HUES48 (cell line): ENCODE data around the gene RBM42.

Experiments
- H3K27ac ChIP-seq: one replicate; pipeline ENCODE4 v1.7.0; 2013; ENCODE audit warnings: low read depth, low read length, inconsistent platforms
- H3K27me3 ChIP-seq: 2 replicates; pipeline ENCODE4 v1.6.1; 2013; ENCODE audit warnings: mild to moderate bottlenecking, low read length; ENCODE audit not compliant: control insufficient read depth, insufficient read depth
- H3K36me3 ChIP-seq: 2 replicates; pipeline ENCODE4 v1.6.1; 2013; ENCODE audit warnings: low read length; ENCODE audit not compliant: control insufficient read depth, insufficient read depth
- H3K4me1 ChIP-seq: 2 replicates; pipeline ENCODE4 v1.6.1; 2013; ENCODE audit warnings: mild to moderate bottlenecking, low read length; ENCODE audit not compliant: control insufficient read depth, insufficient read depth
- H3K4me3 ChIP-seq: 2 replicates; pipeline ENCODE4 v1.5.1; 2013; ENCODE audit warnings: mild to moderate bottlenecking, low read depth, low read length
- H3K9ac ChIP-seq: 2 replicates; pipeline ENCODE4 v1.6.1; 2013; ENCODE audit warnings: mild to moderate bottlenecking, low read depth, low read length, moderate library complexity
- H3K9me3 ChIP-seq: 2 replicates; pipeline ENCODE4 v1.6.1; 2013; ENCODE audit warnings: low read length; ENCODE audit not compliant: control insufficient read depth, insufficient read depth

RBM42 gene

GRCh38 chr19:35621708-35622107 is 7.1 kb upstream of the RBM42 start:
- Histone ChIP-seq H3K27me3 (no peaks in the 10 kb centered on the region), H3K9me3 (no peaks in the 10 kb centered on the region), H3K27ac (no peak overlapping the region), H3K9ac (no peak overlapping the region), H3K4me3 (no peak overlapping the region), H3K4me1 (no peaks in the 10 kb centered on the region), H3K36me3 (peaks cover 36% of the 10 kb centered on the region)

- peaks cover 26% of the 10 kb centered on the region for H3K36me3 ChIP-seq
- H3K9ac ChIP-seq = no peak overlapping the region
- H3K27me3 ChIP-seq = no peaks in the 10 kb centered on the region
- no peaks in the 10 kb centered on the region for H3K4me1 ChIP-seq
- H3K4me3 ChIP-seq = no peak overlapping the region
- no peaks in the 10 kb centered on the region for H3K9me3 ChIP-seq
- no peak overlapping the region for H3K27ac ChIP-seq
Measured at GRCh38 chr19:35622750-35623149, 6.1 kb upstream of the RBM42 start.

GRCh38 chr19:35623327-35624010 is 5.4 kb upstream of the RBM42 start:
- H3K4me1 ChIP-seq = no peaks in the 10 kb centered on the region
- H3K9ac ChIP-seq = no peak overlapping the region
- no peak overlapping the region for H3K4me3 ChIP-seq
- H3K27me3 ChIP-seq = no peaks in the 10 kb centered on the region
- no peak overlapping the region for H3K27ac ChIP-seq
- H3K9me3 ChIP-seq = no peaks in the 10 kb centered on the region
- H3K36me3 ChIP-seq = peaks cover 21% of the 10 kb centered on the region

DNA sequence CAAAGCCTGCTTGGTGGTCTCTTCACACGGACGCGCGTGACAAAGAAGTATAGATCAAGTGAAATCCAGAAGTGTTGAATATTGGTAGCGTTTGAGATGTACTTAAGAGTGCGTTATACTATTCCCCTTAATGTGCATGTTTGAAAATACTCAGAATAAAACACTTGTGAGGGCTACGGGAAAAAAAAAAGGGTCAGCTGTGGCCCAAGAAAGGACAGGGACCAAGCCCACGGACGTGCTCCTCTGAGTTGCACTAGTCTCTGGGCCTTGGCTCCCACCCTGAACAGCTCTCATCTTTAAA is 622 bp upstream of the RBM42 start:
- no peaks in the 10 kb centered on the region for H3K9me3 ChIP-seq
- H3K27me3 ChIP-seq = no peaks in the 10 kb centered on the region
- peak overlapping the region; percentile 81 for H3K27ac ChIP-seq

DNA sequence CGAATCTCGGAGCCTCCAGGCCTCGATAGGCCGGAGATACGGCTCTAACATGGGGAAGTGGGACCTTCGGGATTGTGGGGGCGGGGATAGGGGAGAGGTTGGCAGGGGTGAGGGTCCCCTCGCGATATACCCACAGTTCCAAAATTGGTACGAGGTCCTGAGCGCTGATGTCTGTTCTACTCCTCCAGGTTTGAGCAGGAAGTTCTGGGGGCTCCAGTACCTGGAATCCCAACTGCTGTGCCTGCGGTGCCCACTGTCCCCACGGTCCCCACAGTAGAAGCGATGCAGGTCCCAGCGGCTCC is 447 bp downstream of the RBM42 start:
- peak overlapping the region; percentile 65 for H3K27ac ChIP-seq
- no peaks in the 10 kb centered on the region for H3K4me1 ChIP-seq

More for the DNA sequence above, 622 bp upstream of the RBM42 start:
- Histone ChIP-seq H3K9ac (peak overlapping the region; percentile 27; the same call in 1 of the 2 replicates), H3K4me1 (no peaks in the 10 kb centered on the region), H3K4me3 (peak overlapping the region; percentile 89), H3K36me3 (peaks cover 28% of the 10 kb centered on the region)

DNA sequence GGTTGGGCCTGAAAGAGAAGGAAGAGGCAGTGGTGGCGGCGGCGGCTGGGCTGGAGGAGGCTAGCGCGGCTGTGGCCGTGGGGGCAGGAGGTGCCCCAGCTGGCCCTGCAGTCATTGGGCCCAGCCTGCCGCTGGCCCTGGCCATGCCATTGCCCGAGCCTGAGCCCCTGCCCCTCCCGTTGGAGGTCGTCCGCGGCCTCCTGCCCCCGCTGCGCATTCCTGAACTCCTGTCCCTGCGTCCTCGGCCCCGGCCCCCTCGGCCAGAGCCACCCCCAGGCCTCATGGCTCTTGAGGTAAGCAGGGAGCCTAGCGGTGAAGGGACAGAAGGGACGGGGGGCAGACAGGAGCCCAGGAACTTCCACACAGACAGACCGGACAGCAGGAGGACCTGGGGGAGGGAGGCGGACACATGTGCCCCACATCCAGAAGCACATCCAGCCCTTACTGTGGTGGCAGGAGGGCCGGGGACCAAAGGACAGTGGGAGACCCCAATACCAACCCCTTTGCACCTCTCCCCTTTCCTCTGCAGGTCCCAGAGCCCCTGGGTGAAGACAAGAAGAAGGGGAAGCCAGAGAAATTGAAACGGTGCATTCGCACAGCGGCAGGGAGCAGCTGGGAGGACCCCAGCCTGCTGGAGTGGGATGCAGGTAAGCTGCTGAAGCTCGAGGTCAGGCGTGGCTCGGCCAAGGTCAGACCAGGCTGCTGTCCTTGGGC is 5.0 kb downstream of the RBM42 start:
- Histone ChIP-seq H3K36me3 (peaks cover 70% of the 10 kb centered on the region), H3K27me3 (no peaks in the 10 kb centered on the region), H3K4me3 (no peak overlapping the region), H3K9ac (no peak overlapping the region), H3K4me1 (peaks cover 1% of the 10 kb centered on the region; the same call in 1 of the 2 replicates), H3K9me3 (no peaks in the 10 kb centered on the region), H3K27ac (no peak overlapping the region)

More for the DNA sequence above, 447 bp downstream of the RBM42 start:
- Histone ChIP-seq H3K27me3 (no peaks in the 10 kb centered on the region), H3K9me3 (no peaks in the 10 kb centered on the region), H3K36me3 (peaks cover 39% of the 10 kb centered on the region), H3K9ac (peak overlapping the region; percentile 62), H3K4me3 (peak overlapping the region; percentile 89)

GRCh38 chr19:35636651-35637050 is 7.8 kb downstream of the RBM42 start:
- peaks cover 58% of the 10 kb centered on the region for H3K36me3 ChIP-seq
- no peaks in the 10 kb centered on the region for H3K9me3 ChIP-seq
- H3K4me1 ChIP-seq = peaks cover 12% of the 10 kb centered on the region
- no peaks in the 10 kb centered on the region for H3K27me3 ChIP-seq
- no peak overlapping the region for H3K4me3 ChIP-seq
- H3K9ac ChIP-seq = no peak overlapping the region
- H3K27ac ChIP-seq = no peak overlapping the region

GRCh38 chr19:35637165-35637564 is 8.3 kb downstream of the RBM42 start:
- no peaks in the 10 kb centered on the region; the same call in 1 of the 2 replicates for H3K27me3 ChIP-seq
- H3K36me3 ChIP-seq = peaks cover 53% of the 10 kb centered on the region
- no peak overlapping the region for H3K9ac ChIP-seq
- peaks cover 12% of the 10 kb centered on the region for H3K4me1 ChIP-seq
- H3K9me3 ChIP-seq = no peaks in the 10 kb centered on the region
- H3K4me3 ChIP-seq = no peak overlapping the region
- H3K27ac ChIP-seq = no peak overlapping the region

- Histone ChIP-seq H3K4me3 (0 out of 2 replicates have a peak overlapping the region, but pooled peaks have one; percentile 14), H3K9ac (no peak overlapping the region), H3K27ac (peak overlapping the region; percentile 11), H3K4me1 (peaks cover 12% of the 10 kb centered on the region), H3K36me3 (peaks cover 32% of the 10 kb centered on the region), H3K9me3 (no peaks in the 10 kb centered on the region), H3K27me3 (no peaks in the 10 kb centered on the region; the same call in 1 of the 2 replicates)
Measured at GRCh38 chr19:35639321-35639639, 10.4 kb downstream of the RBM42 start.

- peaks cover 12% of the 10 kb centered on the region for H3K4me1 ChIP-seq
Measured at GRCh38 chr19:35639863-35640262, 11.0 kb downstream of the RBM42 start.

DNA sequence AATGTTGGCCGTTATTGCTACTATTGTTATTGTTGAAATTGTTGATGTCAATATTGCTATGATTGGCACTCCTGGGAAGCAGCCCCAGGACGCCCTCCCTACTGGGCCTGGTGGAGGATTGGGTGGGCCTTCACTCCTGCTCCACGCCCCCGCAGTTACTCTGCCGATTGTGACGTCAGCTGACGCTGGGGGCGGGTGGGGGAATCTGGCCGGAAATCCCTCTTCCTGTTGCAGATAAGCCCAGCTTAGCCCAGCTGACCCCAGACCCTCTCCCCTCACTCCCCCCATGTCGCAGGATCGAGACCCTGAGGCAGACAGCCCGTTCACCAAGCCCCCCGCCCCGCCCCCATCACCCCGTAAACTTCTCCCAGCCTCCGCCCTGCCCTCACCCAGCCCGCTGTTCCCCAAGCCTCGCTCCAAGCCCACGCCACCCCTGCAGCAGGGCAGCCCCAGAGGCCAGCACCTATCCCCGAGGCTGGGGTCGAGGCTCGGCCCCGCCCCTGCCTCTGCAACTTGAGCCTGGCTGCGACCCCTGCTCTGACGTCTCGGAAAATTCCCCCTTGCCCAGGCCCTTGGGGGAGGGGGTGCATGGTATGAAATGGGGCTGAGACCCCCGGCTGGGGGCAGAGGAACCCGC is 12.8 kb downstream of the RBM42 start, which contains the start of gene ETV2:
TSS of gene ETV2 (plus strand) at position 231 of the 637 bp plus-strand sequence. CDS start 716 bp downstream, outside the sequence.
- H3K27ac ChIP-seq = peak within 1 kb of the TSS; percentile 20
- H3K27me3 ChIP-seq = peaks cover 6% of the 10 kb centered on the region
- H3K36me3 ChIP-seq = peaks cover 17% of the 10 kb centered on the region
- H3K4me1 ChIP-seq = peaks cover 19% of the 10 kb centered on the region
- no peaks in the 10 kb centered on the region for H3K9me3 ChIP-seq
- H3K4me3 ChIP-seq = peak within 1 kb of the TSS; percentile 10; the same call in 1 of the 2 replicates
- H3K9ac ChIP-seq = no peak within 1 kb of the TSS

More at GRCh38 chr19:35639863-35640262, 11.0 kb downstream of the RBM42 start:
- peaks cover 27% of the 10 kb centered on the region for H3K36me3 ChIP-seq
- H3K9ac ChIP-seq = no peak overlapping the region
- no peak overlapping the region for H3K27ac ChIP-seq
- no peak overlapping the region for H3K4me3 ChIP-seq
- H3K9me3 ChIP-seq = no peaks in the 10 kb centered on the region
- no peaks in the 10 kb centered on the region; the same call in 1 of the 2 replicates for H3K27me3 ChIP-seq
